Ramos (cell line): Measurements from ENCODE around the gene FN3K.

Source experiments
- in situ Hi-C: fragments of 300-500 bp; cut with MboI; formaldehyde crosslinking; loops from one replicate; pipeline ENCODE4 v1.14.3; 2022; ENCODE audit warnings: low sequenced_read_pairs; ENCODE audit not compliant: unreplicated experiment

The FN3K gene

GRCh38 chr17:82703036-82703745 lies 32.2 kb upstream of the FN3K start:
- in situ Hi-C loops, result no loop called here

- in situ Hi-C loops, result no loop called here
Measured at GRCh38 chr17:82703935-82704865, 31.2 kb upstream of the FN3K start.

- in situ Hi-C loops, result no loop called here
Measured at GRCh38 chr17:82704886-82705285, 30.5 kb upstream of the FN3K start.

- in situ Hi-C loops, result no loop called here
Measured at GRCh38 chr17:82705756-82706155, 29.7 kb upstream of the FN3K start.

- in situ Hi-C loops, result no loop called here
Measured at GRCh38 chr17:82709024-82709675, 26.3 kb upstream of the FN3K start.

- in situ Hi-C loops, result no loop called here
Measured at GRCh38 chr17:82709676-82710498, 25.5 kb upstream of the FN3K start.

GRCh38 chr17:82710499-82711232 lies 24.7 kb upstream of the FN3K start:
- in situ Hi-C loops, result no loop called here

- in situ Hi-C loops, result no loop called here
Measured at GRCh38 chr17:82713071-82713723, 22.2 kb upstream of the FN3K start.

- in situ Hi-C loops, result no loop called here
Measured at GRCh38 chr17:82716203-82717010, 19.0 kb upstream of the FN3K start, which contains the start of gene FN3KRP. TSS of gene FN3KRP (plus strand) at chr17:82716706. CDS start at chr17:82716756, 50 bp downstream.

- in situ Hi-C loops, result no loop called here
Measured at GRCh38 chr17:82718986-82719685, 16.3 kb upstream of the FN3K start.

- in situ Hi-C loops, result no loop called here
Measured at GRCh38 chr17:82720204-82720603, 15.2 kb upstream of the FN3K start.

GRCh38 chr17:82722341-82723013 lies 12.9 kb upstream of the FN3K start:
- in situ Hi-C loops, result no loop called here

- in situ Hi-C loops, result no loop called here
Measured at GRCh38 chr17:82723169-82723807, 12.1 kb upstream of the FN3K start.

- in situ Hi-C loops, result no loop called here
Measured at GRCh38 chr17:82726427-82726826, 9.0 kb upstream of the FN3K start.

- in situ Hi-C loops, result no loop called here
Measured at GRCh38 chr17:82729479-82730260, 5.7 kb upstream of the FN3K start.
